Peyer's patch (tissue), 4 donors: Measurements from ENCODE around the gene PCYT2. TPM values are rescaled to one million over a fixed set of nuclear protein-coding genes. Genes with fewer than 3 reads are reported as not detected.

Experiments used
- DNase-seq, 3 donors: peaks; one replicate each; pipeline ENCODE4 v3.0.0-alpha.2; 2017 to 2019
- H3K27ac ChIP-seq, 4 donors: fragments of 200-600 bp; sonication (generic); one replicate each; pipeline ENCODE4 v1.5.1; 2016 to 2019
- H3K27me3 ChIP-seq, 2 donors: fragments of 200-600 bp; sonication (generic); one replicate each; pipeline ENCODE4 v1.5.1; 2019
- H3K36me3 ChIP-seq, 3 donors: fragments of 200-600 bp; sonication (generic); one replicate each; pipeline ENCODE4 v1.5.1; 2016 to 2019
- H3K4me1 ChIP-seq, 4 donors: fragments of 200-600 bp; sonication (generic); one replicate each; pipeline ENCODE4 v1.5.1; 2016 to 2019
- H3K4me3 ChIP-seq, 4 donors: fragments of 200-600 bp; sonication (generic); 1 replicate in 3 of 4; 2 replicates in 1 of 4; pipeline ENCODE4 v1.5.1; 2016 to 2019; ENCODE audit warnings: mild to moderate bottlenecking in 1 of 4
- H3K9me3 ChIP-seq, 4 donors: fragments of 200-600 bp; sonication (generic); one replicate each; pipeline ENCODE4 v1.5.1; 2016 to 2019; ENCODE audit warnings: mild to moderate bottlenecking in 1 of 4
- POLR2A ChIP-seq, 2 donors: fragments of 450-650 bp; IDR thresholded peaks; one replicate each; pipeline ENCODE4 v1.5.1; 2017; ENCODE audit warnings: antibody characterized with exemption in 2 of 2, mild to moderate bottlenecking in 2 of 2, moderate library complexity in 2 of 2
- total RNA-seq, 4 donors: library from RNA; depleted of rRNA; stranded (reverse); fragments of >200 nt; gene quantifications; one replicate each; pipeline ENCODE4 v1.1.0, GENCODE V29; 2016
- TF ChIP-seq, protein P1 (sequence below), 6 experiments: fragments of 450-650 bp in 4 of 6; fragments of 200-600 bp in 2 of 6; sonication (generic) in 1 of 6; IDR thresholded peaks; one replicate each; pipeline ENCODE4 v1.5.1; 2017 to 2019; ENCODE audit warnings: antibody characterized with exemption in 6 of 6, mild to moderate bottlenecking in 3 of 6, moderate library complexity in 1 of 6

Gene PCYT2
- total RNA-seq, 4 donors from 2014 or later: 67.7 to 297 (median 179) TPM

DNA sequence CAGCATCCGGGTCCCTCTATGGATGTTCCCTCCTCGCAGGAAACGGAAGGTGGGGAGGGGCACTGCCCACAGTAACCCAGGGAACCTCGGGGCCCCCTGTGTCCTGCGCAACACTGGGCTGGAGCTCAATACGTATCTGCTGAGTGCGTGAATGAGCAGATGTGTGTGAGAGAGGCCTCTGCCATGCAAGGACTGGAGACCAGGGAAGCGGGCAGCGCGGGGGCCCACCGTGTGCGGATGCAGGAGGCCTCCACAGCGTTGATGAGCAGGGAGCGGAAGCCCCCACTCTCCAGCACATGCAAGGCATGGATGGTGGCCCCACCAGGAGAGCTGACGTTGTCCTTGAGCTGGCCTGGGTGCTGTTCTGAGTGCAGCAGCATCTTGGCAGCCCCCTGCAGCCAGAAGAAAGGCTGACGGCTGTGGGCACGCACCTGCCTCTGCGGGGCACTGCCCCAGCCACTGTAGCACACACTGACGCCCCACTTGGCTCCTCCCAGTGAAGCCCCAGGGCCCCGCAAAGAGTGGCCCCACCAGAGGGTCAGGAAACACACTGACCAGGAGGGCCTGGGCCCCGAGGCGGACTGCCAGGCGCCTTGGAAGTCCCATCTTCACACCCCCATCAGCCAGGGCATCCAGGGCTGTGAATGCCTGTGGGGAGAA, 23.0 kb upstream of the PCYT2 start:
- H3K27ac ChIP-seq: no peak overlapping the region
- H3K27me3 ChIP-seq: no peaks in the 10 kb centered on the region
- no peak for TF ChIP-seq POLR2A (IDR thresholded peaks at IDR 0.05)
- TF ChIP-seq, protein P1, sequence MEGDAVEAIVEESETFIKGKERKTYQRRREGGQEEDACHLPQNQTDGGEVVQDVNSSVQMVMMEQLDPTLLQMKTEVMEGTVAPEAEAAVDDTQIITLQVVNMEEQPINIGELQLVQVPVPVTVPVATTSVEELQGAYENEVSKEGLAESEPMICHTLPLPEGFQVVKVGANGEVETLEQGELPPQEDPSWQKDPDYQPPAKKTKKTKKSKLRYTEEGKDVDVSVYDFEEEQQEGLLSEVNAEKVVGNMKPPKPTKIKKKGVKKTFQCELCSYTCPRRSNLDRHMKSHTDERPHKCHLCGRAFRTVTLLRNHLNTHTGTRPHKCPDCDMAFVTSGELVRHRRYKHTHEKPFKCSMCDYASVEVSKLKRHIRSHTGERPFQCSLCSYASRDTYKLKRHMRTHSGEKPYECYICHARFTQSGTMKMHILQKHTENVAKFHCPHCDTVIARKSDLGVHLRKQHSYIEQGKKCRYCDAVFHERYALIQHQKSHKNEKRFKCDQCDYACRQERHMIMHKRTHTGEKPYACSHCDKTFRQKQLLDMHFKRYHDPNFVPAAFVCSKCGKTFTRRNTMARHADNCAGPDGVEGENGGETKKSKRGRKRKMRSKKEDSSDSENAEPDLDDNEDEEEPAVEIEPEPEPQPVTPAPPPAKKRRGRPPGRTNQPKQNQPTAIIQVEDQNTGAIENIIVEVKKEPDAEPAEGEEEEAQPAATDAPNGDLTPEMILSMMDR (IDR thresholded peaks at IDR 0.05): no peak
- H3K4me3 ChIP-seq: no peak overlapping the region
- H3K4me1 ChIP-seq: peaks cover 0 to 21% (median 5%) of the 10 kb centered on the region in 4 donors
- no peaks in the 10 kb centered on the region for H3K9me3 ChIP-seq
- no peaks in the 10 kb centered on the region for H3K36me3 ChIP-seq
- DNase-seq: no peak

DNA sequence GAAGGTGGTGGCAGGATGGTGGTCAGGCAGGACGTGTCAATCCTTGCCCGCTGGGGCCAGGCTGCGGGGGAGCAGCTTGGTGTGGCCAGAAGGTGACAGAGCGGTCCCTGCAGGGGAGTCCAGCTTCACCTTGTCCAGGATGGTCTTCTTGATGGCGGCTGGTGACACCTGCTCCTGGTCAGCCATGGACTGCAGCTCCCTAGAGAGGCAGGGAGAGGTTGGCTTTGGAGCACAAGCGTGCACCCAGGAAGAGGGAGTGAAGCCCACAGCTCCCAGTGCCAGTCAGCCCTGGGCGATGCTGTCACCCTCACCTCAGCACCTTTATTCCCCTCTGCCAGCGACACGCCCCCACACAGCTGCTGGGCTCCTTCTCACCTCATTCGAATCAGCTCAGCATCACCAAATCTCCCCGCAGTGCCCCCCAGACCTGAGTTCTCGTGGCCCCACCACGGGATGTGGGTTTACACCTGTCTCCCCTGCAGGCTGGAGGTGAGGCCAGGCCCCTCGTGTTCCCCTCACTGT, 22.0 kb upstream of the PCYT2 start:
- Histone ChIP-seq H3K9me3 (no peaks in the 10 kb centered on the region), H3K4me3 (no peak overlapping the region), H3K27ac (no peak overlapping the region), H3K27me3 (no peaks in the 10 kb centered on the region), H3K36me3 (no peaks in the 10 kb centered on the region), H3K4me1 (peaks cover 0 to 31% (median 11%) of the 10 kb centered on the region in 4 donors)
- no peak for TF ChIP-seq POLR2A (IDR thresholded peaks at IDR 0.05)
- TF ChIP-seq, protein P1 (IDR thresholded peaks at IDR 0.05): no peak
- DNase-seq: no peak

DNA sequence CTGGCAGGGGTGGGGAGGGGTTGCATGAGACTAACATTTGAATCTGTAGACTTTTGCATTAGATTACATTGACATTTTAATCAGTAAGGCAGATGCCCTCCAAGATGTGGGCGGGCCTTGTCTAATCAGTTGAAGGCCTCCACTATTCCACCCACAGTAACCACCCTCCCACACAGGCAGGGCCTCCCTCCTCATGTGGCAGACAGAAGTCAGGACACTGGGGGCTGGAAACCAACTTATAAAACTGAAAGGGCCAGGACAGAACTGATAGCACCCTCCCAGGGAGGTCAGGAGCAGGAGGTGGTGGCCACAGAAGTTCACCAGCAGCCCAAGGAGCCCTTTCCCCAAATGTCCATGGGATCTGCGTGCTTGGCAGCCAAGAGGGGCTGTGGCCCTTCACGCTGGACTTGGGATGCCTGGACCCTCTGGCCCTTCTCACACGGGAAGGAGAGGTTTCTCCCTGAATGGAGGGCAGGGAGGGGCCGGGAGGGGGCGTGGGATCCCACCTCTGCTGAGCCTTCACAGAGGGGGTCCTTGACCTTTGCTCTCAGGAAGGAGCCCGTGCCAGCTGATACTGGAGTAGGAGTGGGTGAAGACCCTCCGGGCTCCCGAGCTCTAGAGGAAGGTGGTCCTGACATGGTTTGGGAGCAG, 21.3 kb upstream of the PCYT2 start:
- H3K27me3 ChIP-seq: no peaks in the 10 kb centered on the region
- DNase-seq: no peak
- peaks cover 0 to 30% (median 16%) of the 10 kb centered on the region in 4 donors for H3K4me1 ChIP-seq
- no peak overlapping the region for H3K27ac ChIP-seq
- no peak for TF ChIP-seq POLR2A (IDR thresholded peaks at IDR 0.05)
- TF ChIP-seq, protein P1 (IDR thresholded peaks at IDR 0.05): no peak
- H3K9me3 ChIP-seq: no peaks in the 10 kb centered on the region
- no peaks in the 10 kb centered on the region for H3K36me3 ChIP-seq
- H3K4me3 ChIP-seq: no peak overlapping the region

DNA sequence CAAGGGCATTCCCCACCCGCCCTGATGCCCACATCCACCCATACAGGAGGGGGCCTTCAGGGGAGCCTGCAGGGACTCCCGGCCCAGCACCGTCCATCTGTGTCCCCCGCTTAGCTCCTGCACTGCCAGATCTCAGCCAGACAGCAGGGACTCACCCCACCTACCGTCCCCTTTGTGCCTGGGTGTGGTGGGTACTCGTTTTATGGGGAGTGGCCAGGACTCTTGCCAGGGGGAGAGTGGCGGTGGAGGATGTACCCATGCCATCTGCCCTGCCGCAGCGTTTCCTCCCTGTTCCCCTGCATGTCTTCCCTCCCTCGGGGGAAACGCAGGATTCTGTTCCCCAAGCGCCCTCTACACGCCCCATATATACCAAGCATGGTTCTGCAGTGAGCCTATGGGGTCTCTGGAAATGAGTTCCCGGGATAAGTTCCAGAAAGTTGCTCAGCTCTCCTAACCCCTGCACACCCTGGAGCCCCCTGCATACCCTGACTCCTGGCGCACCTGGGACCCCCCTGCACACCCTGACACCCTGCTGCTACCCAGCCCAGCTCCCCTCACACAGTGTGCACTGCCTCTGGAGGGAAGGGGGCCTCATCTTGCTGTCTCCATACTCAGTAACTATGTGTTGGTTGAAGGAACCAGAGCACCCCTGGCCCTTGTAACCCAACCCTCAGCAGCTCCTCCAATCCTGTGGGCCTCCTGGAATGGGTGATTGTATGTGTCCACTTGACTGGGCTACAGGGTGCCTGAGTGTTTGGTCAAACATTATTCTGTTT, 20.5 kb upstream of the PCYT2 start:
- TF ChIP-seq, protein P1 (IDR thresholded peaks at IDR 0.05): no peak
- no peak for TF ChIP-seq POLR2A (IDR thresholded peaks at IDR 0.05)
- H3K9me3 ChIP-seq: no peaks in the 10 kb centered on the region
- no peaks in the 10 kb centered on the region for H3K27me3 ChIP-seq
- no peak for DNase-seq
- H3K27ac ChIP-seq: no peak overlapping the region
- H3K4me3 ChIP-seq: no peak overlapping the region
- H3K4me1 ChIP-seq: peaks cover 0 to 26% (median 14%) of the 10 kb centered on the region in 4 donors
- H3K36me3 ChIP-seq: no peaks in the 10 kb centered on the region

GRCh38 chr17:81931189-81931556, 20.0 kb upstream of the PCYT2 start:
- Histone ChIP-seq H3K27me3 (no peaks in the 10 kb centered on the region), H3K4me1 (peaks cover 0 to 25% (median 13%) of the 10 kb centered on the region in 4 donors), H3K36me3 (no peaks in the 10 kb centered on the region), H3K4me3 (no peak overlapping the region), H3K9me3 (no peaks in the 10 kb centered on the region), H3K27ac (no peak overlapping the region)
- TF ChIP-seq, protein P1 (IDR thresholded peaks at IDR 0.05): no peak
- TF ChIP-seq POLR2A (IDR thresholded peaks at IDR 0.05): no peak
- DNase-seq: peak in 1 of 3 donors; percentile 45
